Omental fat pad (tissue), 4 donors: ENCODE data around the gene NSMCE3. TPM values are rescaled to one million over a fixed set of nuclear protein-coding genes. Genes with fewer than 3 reads are reported as not detected.

Experiments used
- ATAC-seq: fragments of 150-250 bp; one replicate; pipeline ENCODE4 v1.9.1; 2016; ENCODE audit warnings: mild to moderate bottlenecking, moderate library complexity; ENCODE audit not compliant: low FRiP score
- DNase-seq: peaks from one replicate; pipeline ENCODE4 v3.0.0-alpha.2; 2019; ENCODE audit warnings: low spot score
- total RNA-seq, 4 donors: library from RNA; depleted of rRNA; stranded (reverse); fragments of >200 nt; gene quantifications; one replicate each; pipeline ENCODE4 v1.1.0, GENCODE V29; 2016
- TF ChIP-seq, protein P1 (sequence below), 3 donors: fragments of 450-650 bp; IDR thresholded peaks; one replicate each; pipeline ENCODE4 v1.5.1; 2016 to 2017; ENCODE audit warnings: antibody characterized with exemption in 3 of 3, mild to moderate bottlenecking in 3 of 3, moderate library complexity in 2 of 3

Gene NSMCE3
- total RNA-seq, 4 donors from 2014 or later, result 5.5 to 7.3 (median 7.0) TPM

DNA sequence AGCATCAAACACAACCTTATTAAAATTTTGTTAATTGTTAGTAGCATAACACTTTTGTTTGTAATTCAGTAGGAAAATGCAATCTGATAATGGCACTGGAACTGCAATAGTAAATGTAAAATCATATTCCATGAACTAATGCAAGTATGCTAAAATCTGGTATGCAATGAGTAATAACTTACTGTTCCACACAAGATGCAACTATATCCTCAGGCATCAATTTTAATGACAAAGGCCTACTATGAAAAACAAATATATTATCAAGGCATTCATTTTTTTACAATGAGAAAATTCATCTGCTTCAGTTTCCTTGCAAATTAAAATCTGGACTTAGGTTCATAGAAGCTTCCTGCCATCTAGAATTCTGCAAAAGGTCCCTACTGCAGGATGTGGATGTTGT lies 1.4 kb upstream of the NSMCE3 start:
- ATAC-seq, result no peak
- no peak for DNase-seq
- TF ChIP-seq, protein P1, sequence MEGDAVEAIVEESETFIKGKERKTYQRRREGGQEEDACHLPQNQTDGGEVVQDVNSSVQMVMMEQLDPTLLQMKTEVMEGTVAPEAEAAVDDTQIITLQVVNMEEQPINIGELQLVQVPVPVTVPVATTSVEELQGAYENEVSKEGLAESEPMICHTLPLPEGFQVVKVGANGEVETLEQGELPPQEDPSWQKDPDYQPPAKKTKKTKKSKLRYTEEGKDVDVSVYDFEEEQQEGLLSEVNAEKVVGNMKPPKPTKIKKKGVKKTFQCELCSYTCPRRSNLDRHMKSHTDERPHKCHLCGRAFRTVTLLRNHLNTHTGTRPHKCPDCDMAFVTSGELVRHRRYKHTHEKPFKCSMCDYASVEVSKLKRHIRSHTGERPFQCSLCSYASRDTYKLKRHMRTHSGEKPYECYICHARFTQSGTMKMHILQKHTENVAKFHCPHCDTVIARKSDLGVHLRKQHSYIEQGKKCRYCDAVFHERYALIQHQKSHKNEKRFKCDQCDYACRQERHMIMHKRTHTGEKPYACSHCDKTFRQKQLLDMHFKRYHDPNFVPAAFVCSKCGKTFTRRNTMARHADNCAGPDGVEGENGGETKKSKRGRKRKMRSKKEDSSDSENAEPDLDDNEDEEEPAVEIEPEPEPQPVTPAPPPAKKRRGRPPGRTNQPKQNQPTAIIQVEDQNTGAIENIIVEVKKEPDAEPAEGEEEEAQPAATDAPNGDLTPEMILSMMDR (IDR thresholded peaks at IDR 0.05), result no peak

DNA sequence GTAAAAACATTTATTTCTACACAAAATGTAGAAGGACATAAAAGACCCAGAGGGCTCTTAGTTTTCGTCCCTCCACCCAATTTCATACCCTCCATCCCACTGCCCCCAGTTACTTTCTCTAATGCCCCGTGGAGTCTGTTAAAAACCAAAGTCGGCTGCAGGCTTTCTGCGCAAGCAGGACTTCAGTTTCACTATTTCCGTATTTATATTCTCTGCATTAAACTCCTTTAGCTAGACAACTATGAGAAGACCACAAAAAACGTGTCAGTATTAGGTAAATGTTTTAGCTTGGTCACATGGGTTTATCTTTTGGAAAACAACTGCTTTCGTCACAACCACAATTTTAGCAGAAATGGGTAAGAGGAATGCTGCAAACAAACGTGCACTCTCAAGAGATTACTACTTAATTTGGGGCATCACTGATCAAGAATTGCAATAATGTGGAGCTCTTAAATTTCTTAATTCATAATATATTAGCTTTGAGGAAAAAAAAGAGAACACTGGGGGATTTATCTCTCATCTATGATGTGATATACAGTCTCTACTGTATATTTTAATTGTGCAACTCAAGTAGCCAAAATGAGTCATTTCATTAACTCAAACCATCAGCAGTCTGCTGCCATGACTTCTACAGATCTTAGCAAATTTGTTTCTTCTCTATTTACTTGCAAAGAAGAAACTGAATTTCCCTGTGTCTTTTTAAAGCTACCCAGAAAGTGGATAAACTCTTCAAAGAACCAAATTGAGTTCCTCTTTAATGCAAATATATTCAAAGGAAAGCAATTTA lies 740 bp upstream of the NSMCE3 start:
- TF ChIP-seq, protein P1 (IDR thresholded peaks at IDR 0.05), result no peak
- no peak for ATAC-seq
- no peak for DNase-seq

DNA sequence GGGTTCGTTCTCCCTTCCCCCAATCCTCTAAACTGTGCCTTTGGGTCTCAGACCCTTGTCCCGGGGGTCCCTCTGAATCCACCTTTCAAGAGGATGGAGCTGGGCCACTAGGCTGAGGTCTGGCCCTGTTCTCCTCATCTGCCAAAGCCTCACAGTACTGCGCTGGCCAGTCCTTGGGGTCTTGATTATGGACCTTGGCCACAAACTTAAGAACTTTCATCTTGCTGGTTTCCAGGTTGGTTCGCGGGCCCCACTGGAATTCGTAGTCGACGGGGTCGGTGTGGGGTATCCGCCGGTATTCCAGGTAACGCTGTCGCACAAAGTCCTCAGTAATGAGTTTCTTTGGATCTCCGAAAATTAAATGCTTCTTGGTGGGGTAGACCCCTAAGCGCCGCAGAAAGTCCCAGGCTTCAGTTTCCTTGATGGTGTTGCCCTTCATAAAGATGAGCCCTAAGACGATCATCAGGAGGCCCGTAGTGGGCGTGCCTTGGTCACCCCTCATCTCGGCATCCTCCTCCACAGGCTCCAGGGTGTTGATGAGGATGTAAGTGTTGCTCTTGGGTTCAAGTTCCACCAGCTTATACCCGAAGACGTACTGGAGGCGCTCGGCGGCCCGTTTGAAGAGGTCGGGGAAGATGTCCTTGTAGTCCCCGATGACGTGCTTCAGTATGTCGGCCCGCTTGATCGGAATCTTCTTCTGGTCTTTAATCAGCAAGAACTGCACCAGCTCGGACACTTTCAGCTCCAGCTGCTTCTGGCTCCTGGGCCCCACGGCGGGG lies 727 bp downstream of the NSMCE3 start:
- ATAC-seq, result peak; percentile 49
- TF ChIP-seq, protein P1 (IDR thresholded peaks at IDR 0.05), result no peak
- DNase-seq, result peak; percentile 24

DNA sequence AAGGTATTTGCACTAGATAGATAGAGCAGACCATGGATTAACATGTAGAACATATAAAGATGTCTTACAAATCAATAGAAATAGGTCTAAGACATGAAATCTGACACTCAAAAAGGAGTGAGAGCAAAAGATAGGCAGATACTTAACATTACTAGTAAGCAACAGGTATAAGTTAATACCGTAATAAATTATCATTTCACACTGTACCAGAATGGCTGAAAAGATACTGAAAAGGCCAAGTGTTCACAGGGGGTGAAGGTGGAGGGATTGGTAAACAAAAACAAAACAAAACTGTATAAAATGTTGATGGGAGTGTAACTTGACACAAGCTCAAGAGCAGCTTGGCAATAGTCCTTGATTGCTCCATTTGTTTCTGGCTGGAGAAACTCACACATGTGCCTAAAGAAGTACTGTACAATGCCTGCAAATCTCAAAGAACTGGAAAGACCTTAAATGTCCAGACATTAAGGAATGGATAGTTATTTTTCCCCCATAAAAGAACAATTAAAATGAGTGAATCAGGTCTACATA lies 3.5 kb downstream of the NSMCE3 start:
- TF ChIP-seq, protein P1 (IDR thresholded peaks at IDR 0.05), result no peak
- DNase-seq (no peak), ATAC-seq (no peak)

DNA sequence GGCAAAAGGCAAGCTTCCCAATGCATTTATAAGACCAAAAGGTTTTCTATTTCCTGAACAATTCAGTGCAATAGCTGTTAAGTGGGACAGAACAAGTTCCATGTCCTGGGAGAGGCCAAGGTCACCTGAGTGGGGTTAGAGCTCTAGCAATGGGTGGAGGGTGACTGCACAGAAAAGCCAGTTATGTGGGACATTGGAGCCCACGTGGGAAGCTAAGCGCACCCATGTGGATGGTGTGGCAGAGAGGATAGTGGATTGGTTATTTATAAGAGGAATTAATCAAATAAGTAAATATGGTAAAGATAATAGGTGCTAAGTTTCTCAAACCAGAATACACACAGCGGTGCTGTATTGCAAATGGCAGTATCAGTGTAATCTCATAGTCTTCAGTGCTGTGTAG lies 6.3 kb downstream of the NSMCE3 start:
- ATAC-seq, result no peak
- DNase-seq, result no peak

DNA sequence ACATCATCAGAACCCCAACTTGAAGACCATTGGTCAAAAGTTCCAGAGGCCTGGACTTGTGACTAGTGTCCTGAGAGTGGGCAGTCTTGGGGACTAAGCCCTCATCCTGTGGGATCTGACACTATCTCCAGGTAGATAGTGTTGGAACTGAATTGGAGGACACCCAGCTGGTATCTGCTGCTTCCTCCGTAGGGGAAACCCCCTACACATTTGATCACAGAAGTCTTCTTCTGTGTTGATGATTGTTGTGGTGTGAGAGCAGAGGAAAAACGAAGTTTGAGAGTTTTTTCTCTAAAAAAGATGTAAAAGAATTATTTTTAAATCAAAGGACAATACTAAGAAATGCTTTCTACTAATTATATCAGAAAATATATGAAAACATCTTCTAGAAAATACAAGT lies 6.9 kb downstream of the NSMCE3 start:
- ATAC-seq (no peak), DNase-seq (no peak)
- TF ChIP-seq, protein P1 (IDR thresholded peaks at IDR 0.05), result no peak

More for the DNA sequence above, 6.3 kb downstream of the NSMCE3 start:
- TF ChIP-seq, protein P1 (IDR thresholded peaks at IDR 0.05), result no peak
